Neural cell (in vitro differentiated cells): ENCODE results near the gene XIRP1. TPM values are rescaled to one million over a fixed set of nuclear protein-coding genes. Genes with fewer than 3 reads are reported as not detected.

Experiments
- H2AFZ ChIP-seq: fragments of 200-600, 300-800 bp; sonication (generic), shearing (Covaris generic); 2 replicates; pipeline ENCODE4 v1.6.0; 2014; ENCODE audit warnings: low read depth, mild to moderate bottlenecking, antibody characterized with exemption, low read length, moderate library complexity
- H3F3A ChIP-seq: fragments of 200-600 bp; shearing (Covaris generic); 2 replicates; pipeline ENCODE4 v1.6.1; 2016; ENCODE audit warnings: mild to moderate bottlenecking, moderate library complexity, mixed read lengths, antibody characterized with exemption, low read length; ENCODE audit not compliant: insufficient read depth, poor library complexity, severe bottlenecking
- H3K27ac ChIP-seq: fragments of 200-600, 300-800 bp; sonication (generic), shearing (Covaris generic); 2 replicates; pipeline ENCODE4 v1.5.1; 2014; ENCODE audit warnings: mild to moderate bottlenecking, low read length, moderate library complexity
- H3K27me3 ChIP-seq: fragments of 300-800, 200-600 bp; sonication (generic), shearing (Covaris generic); 2 replicates; pipeline ENCODE4 v1.6.0; 2014; ENCODE audit warnings: mild to moderate bottlenecking, low read depth, low read length, moderate library complexity; ENCODE audit not compliant: insufficient read depth
- H3K36me3 ChIP-seq: fragments of 300-800, 200-600 bp; sonication (generic), shearing (Covaris generic); 2 replicates; pipeline ENCODE4 v1.5.1; 2014; ENCODE audit warnings: mild to moderate bottlenecking, antibody characterized with exemption, low read length, moderate library complexity; ENCODE audit not compliant: insufficient read depth
- H3K4me2 ChIP-seq: fragments of 300-800, 200-600 bp; sonication (generic), shearing (Covaris generic); 2 replicates; pipeline ENCODE4 v1.6.0; 2014; ENCODE audit warnings: mild to moderate bottlenecking, low read length
- H3K4me3 ChIP-seq: fragments of 300-800, 200-600 bp; sonication (generic), shearing (Covaris generic); 2 replicates; pipeline ENCODE4 v1.5.1; 2014; ENCODE audit warnings: mild to moderate bottlenecking, low read length, moderate library complexity
- H3K79me2 ChIP-seq: fragments of 200-600 bp; shearing (Covaris generic); replicated peaks from 2 replicates; pipeline ENCODE4 v1.6.0; 2014; ENCODE audit warnings: mild to moderate bottlenecking, low read length, moderate library complexity; ENCODE audit not compliant: insufficient read depth
- H3K9ac ChIP-seq: fragments of 300-800, 200-600 bp; sonication (generic), shearing (Covaris generic); 2 replicates; pipeline ENCODE4 v1.6.1; 2016; ENCODE audit warnings: mild to moderate bottlenecking, low read length, mixed read lengths
- H3K9me2 ChIP-seq: fragments of 200-600 bp; shearing (Covaris generic); 2 replicates; pipeline ENCODE4 v1.6.1; 2016; ENCODE audit warnings: mild to moderate bottlenecking, low read length, mixed read lengths; ENCODE audit not compliant: insufficient read depth
- H3K9me3 ChIP-seq: fragments of 200-600, 300-800 bp; sonication (generic), shearing (Covaris generic); 2 replicates; pipeline ENCODE4 v1.6.1; 2016; ENCODE audit warnings: mild to moderate bottlenecking, mixed run types, low read length, moderate library complexity, mixed read lengths
- H4K20me1 ChIP-seq: fragments of 200-600 bp; shearing (Covaris generic); 2 replicates; pipeline ENCODE4 v1.6.1; 2016; ENCODE audit warnings: mild to moderate bottlenecking, mixed run types; ENCODE audit not compliant: insufficient read depth
- CTCF ChIP-seq: fragments of 450-650 bp; IDR thresholded peaks from 2 replicates; pipeline ENCODE4 v1.5.1; 2014; ENCODE audit warnings: antibody characterized with exemption, mild to moderate bottlenecking, moderate library complexity; ENCODE audit not compliant: poor library complexity, severe bottlenecking
- EP300 ChIP-seq: fragments of 450-650 bp; conservative IDR thresholded peaks from 2 replicates; pipeline ENCODE4 v1.6.1; 2014; ENCODE audit warnings: antibody characterized with exemption, mild to moderate bottlenecking, moderate library complexity; ENCODE audit not compliant: poor library complexity, severe bottlenecking
- EZH2 ChIP-seq: fragments of 200-600, 300-800 bp; shearing (Covaris generic), sonication (generic); IDR thresholded peaks from 2 replicates; pipeline ENCODE4 v1.6.1; 2014; ENCODE audit warnings: antibody characterized with exemption, low read length, borderline replicate concordance, mild to moderate bottlenecking; ENCODE audit not compliant: insufficient read depth, poor library complexity, severe bottlenecking
- MXI1 ChIP-seq: fragments of 450-650 bp; conservative IDR thresholded peaks from 2 replicates; pipeline ENCODE4 v1.6.1; 2014; ENCODE audit warnings: antibody characterized with exemption, mild to moderate bottlenecking; ENCODE audit not compliant: poor library complexity, severe bottlenecking
- POLR2AphosphoS5 ChIP-seq: IDR thresholded peaks from 2 replicates; pipeline ENCODE4 v1.6.1; 2012
- RAD21 ChIP-seq: fragments of 450-650 bp; conservative IDR thresholded peaks from 2 replicates; pipeline ENCODE4 v1.6.1; 2014; ENCODE audit warnings: antibody characterized with exemption, mild to moderate bottlenecking, moderate library complexity
- SMC3 ChIP-seq: fragments of 450-650 bp; conservative IDR thresholded peaks from 2 replicates; pipeline ENCODE4 v1.6.1; 2014; ENCODE audit warnings: antibody characterized with exemption, mild to moderate bottlenecking, moderate library complexity; ENCODE audit not compliant: poor library complexity
- TAF1 ChIP-seq: IDR thresholded peaks from 2 replicates; pipeline ENCODE4 v1.6.1; 2012; ENCODE audit warnings: low read depth
- polyA plus RNA-seq: library from polyadenylated mRNA; depleted of rRNA; stranded (reverse); fragments of >200 nt; gene quantifications from 2 replicates; pipeline ENCODE4 v1.2.3, GENCODE V29; 2014
- TF ChIP-seq, protein P1 (sequence below): IDR thresholded peaks from 2 replicates; pipeline ENCODE4 v1.6.1; 2012; ENCODE audit warnings: borderline replicate concordance

Gene XIRP1
- polyA plus RNA-seq, 1 donor from 2014 or later: not detected

- no peak for TF ChIP-seq EP300
- TF ChIP-seq POLR2AphosphoS5: no peak
- no peak for TF ChIP-seq EZH2
- TF ChIP-seq TAF1: no peak
- TF ChIP-seq, protein P1, sequence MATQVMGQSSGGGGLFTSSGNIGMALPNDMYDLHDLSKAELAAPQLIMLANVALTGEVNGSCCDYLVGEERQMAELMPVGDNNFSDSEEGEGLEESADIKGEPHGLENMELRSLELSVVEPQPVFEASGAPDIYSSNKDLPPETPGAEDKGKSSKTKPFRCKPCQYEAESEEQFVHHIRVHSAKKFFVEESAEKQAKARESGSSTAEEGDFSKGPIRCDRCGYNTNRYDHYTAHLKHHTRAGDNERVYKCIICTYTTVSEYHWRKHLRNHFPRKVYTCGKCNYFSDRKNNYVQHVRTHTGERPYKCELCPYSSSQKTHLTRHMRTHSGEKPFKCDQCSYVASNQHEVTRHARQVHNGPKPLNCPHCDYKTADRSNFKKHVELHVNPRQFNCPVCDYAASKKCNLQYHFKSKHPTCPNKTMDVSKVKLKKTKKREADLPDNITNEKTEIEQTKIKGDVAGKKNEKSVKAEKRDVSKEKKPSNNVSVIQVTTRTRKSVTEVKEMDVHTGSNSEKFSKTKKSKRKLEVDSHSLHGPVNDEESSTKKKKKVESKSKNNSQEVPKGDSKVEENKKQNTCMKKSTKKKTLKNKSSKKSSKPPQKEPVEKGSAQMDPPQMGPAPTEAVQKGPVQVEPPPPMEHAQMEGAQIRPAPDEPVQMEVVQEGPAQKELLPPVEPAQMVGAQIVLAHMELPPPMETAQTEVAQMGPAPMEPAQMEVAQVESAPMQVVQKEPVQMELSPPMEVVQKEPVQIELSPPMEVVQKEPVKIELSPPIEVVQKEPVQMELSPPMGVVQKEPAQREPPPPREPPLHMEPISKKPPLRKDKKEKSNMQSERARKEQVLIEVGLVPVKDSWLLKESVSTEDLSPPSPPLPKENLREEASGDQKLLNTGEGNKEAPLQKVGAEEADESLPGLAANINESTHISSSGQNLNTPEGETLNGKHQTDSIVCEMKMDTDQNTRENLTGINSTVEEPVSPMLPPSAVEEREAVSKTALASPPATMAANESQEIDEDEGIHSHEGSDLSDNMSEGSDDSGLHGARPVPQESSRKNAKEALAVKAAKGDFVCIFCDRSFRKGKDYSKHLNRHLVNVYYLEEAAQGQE: no peak
- no peak for TF ChIP-seq MXI1
- TF ChIP-seq CTCF: no peak
- no peak for TF ChIP-seq RAD21
- no peak for TF ChIP-seq SMC3
- no peaks in the 10 kb centered on the region for H3K9me2 ChIP-seq
- H3K27me3 ChIP-seq: no peaks in the 10 kb centered on the region
- H3K9me3 ChIP-seq: no peaks in the 10 kb centered on the region
- H3K4me3 ChIP-seq: no peak overlapping the region
- no peaks in the 10 kb centered on the region for H3K79me2 ChIP-seq
- H3K36me3 ChIP-seq: no peaks in the 10 kb centered on the region
- no peak overlapping the region for H3K9ac ChIP-seq
- no peak overlapping the region for H2AFZ ChIP-seq
- H3K4me2 ChIP-seq: no peak overlapping the region
- no peaks in the 10 kb centered on the region for H4K20me1 ChIP-seq
- H3K27ac ChIP-seq: no peak overlapping the region
- H3F3A ChIP-seq: no peaks in the 10 kb centered on the region
Observed at GRCh38 chr3:39213613-39214012, 21.2 kb upstream of the XIRP1 start.

DNA sequence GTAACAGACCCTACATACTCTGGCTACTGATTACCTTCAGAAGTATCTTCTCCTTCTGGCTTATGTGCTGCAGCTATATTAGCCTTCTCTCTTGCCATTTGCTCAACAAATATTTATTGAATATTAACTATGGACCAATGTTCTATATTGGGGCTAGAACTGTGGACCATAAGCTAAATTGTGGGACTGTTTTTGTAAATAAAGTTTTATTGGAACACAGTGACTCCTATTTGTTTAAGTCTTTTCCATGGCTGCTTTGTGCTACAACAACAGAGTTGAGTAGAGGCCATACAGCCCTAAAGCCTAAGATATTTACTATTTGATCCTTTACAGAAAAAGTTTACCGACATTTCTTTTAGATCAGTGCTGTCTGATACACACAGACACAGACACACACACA is 20.3 kb upstream of the XIRP1 start:
- Histone ChIP-seq H3K9ac (no peak overlapping the region), H3F3A (no peaks in the 10 kb centered on the region), H4K20me1 (no peaks in the 10 kb centered on the region), H3K9me3 (no peaks in the 10 kb centered on the region), H3K4me2 (no peak overlapping the region), H3K27me3 (no peaks in the 10 kb centered on the region), H3K36me3 (no peaks in the 10 kb centered on the region), H3K79me2 (no peaks in the 10 kb centered on the region), H3K27ac (no peak overlapping the region), H3K4me3 (no peak overlapping the region), H2AFZ (no peak overlapping the region), H3K9me2 (no peaks in the 10 kb centered on the region)
- TF ChIP-seq, protein P1: no peak
- TF ChIP-seq SMC3: no peak
- TF ChIP-seq EZH2: no peak
- no peak for TF ChIP-seq POLR2AphosphoS5
